SIG-M5 treated with dmso at 0.1 percent for 504 hours (cell line): ENCODE data around the gene ZNF567.

ENCODE experiments used
- DNase-seq: peaks from one replicate; lab custom pipeline; 2025; ENCODE audit not compliant: unreplicated experiment; lab: John Stamatoyannopoulos, UW

Gene ZNF567

GRCh38 chr19:36750066-36750691 is 62.8 kb downstream of the ZNF567 start:
- DNase-seq = no peak
